CD4-positive, CD25-positive, alpha-beta regulatory T cell (primary cell): ENCODE measurements around the gene GRHL1. TPM values are rescaled to one million over a fixed set of nuclear protein-coding genes. Genes with fewer than 3 reads are reported as not detected.

Experiments
- ATAC-seq, 2 donors: fragments of 150-1000 bp; cut with Tn5 transposase; one replicate each; pipeline ENCODE4 v1.10.0; 2021; ENCODE audit warnings: low read depth in 2 of 2, moderate number of reproducible peaks in 2 of 2, moderate library complexity in 1 of 2
- DNase-seq, 3 donors: peaks; one replicate each; pipeline versions ENCODE4 v3.0.0 to v3.0.0-alpha.2; 2012 to 2022; ENCODE audit warnings: mixed read lengths in 1 of 3
- H3K27ac ChIP-seq: one replicate; pipeline ENCODE4 v1.7.0; 2013; ENCODE audit warnings: mild to moderate bottlenecking, low read length; ENCODE audit not compliant: insufficient read depth, poor library complexity, severe bottlenecking
- H3K27me3 ChIP-seq: one replicate; pipeline ENCODE4 v1.7.0; 2013; ENCODE audit warnings: low read length; ENCODE audit not compliant: control insufficient read depth, insufficient read depth
- H3K36me3 ChIP-seq: one replicate; pipeline ENCODE4 v1.7.0; 2013; ENCODE audit warnings: mild to moderate bottlenecking, low read length, moderate library complexity; ENCODE audit not compliant: control insufficient read depth, insufficient read depth
- H3K4me1 ChIP-seq: 2 replicates; pipeline ENCODE4 v1.7.0; 2013; ENCODE audit warnings: mild to moderate bottlenecking, low read length; ENCODE audit not compliant: insufficient read depth, control insufficient read depth, poor library complexity, severe bottlenecking
- H3K4me3 ChIP-seq: one replicate; pipeline ENCODE4 v1.7.0; 2013; ENCODE audit warnings: low read depth, mild to moderate bottlenecking, low read length, moderate library complexity
- H3K9me3 ChIP-seq, 2 experiments: 1 replicate in 1 of 2; 2 replicates in 1 of 2; pipeline ENCODE4 v1.7.0; 2013; ENCODE audit warnings: low read length in 2 of 2, mild to moderate bottlenecking in 1 of 2, moderate library complexity in 1 of 2; ENCODE audit not compliant: control insufficient read depth in 2 of 2
- H3K27ac Mint-ChIP-seq, 3 donors: one replicate each; pipeline ENCODE4 v1.8.0; 2020 to 2022; ENCODE audit warnings: mild to moderate bottlenecking in 3 of 3, mixed read lengths in 3 of 3, moderate library complexity in 2 of 3
- H3K27me3 Mint-ChIP-seq: one replicate; pipeline ENCODE4 v1.8.0; 2022; ENCODE audit warnings: mild to moderate bottlenecking, mixed read lengths
- H3K36me3 Mint-ChIP-seq: one replicate; pipeline ENCODE4 v1.8.0; 2020; ENCODE audit warnings: mixed read lengths
- H3K4me1 Mint-ChIP-seq, 4 donors: one replicate each; pipeline ENCODE4 v1.8.0; 2020 to 2022; ENCODE audit warnings: mixed read lengths in 4 of 4, mild to moderate bottlenecking in 1 of 4
- H3K4me3 Mint-ChIP-seq, 4 donors: one replicate each; pipeline ENCODE4 v1.8.0; 2020 to 2022; ENCODE audit warnings: mild to moderate bottlenecking in 4 of 4, mixed read lengths in 4 of 4, moderate library complexity in 3 of 4
- H3K9me3 Mint-ChIP-seq, 7 donors: one replicate each; pipeline ENCODE4 v1.8.0; 2020 to 2022; ENCODE audit warnings: mixed read lengths in 7 of 7, mild to moderate bottlenecking in 3 of 7, moderate library complexity in 2 of 7
- polyA plus RNA-seq, 4 donors: library from polyadenylated mRNA; unstranded; fragments of 300-500 nt; fragmentation: Illumina TruSeq; gene quantifications; one replicate each; pipeline ENCODE4 v1.2.3, GENCODE V29; 2021
- total RNA-seq: library from RNA; stranded (reverse); gene quantifications from one replicate; pipeline ENCODE4 v1.2.3, GENCODE V29; 2022

GRHL1 gene
- total and polyA plus RNA-seq, 5 donors from 2014 or later: 0.06 to 1.8 (median 0.24) TPM; not detected in 1

DNA sequence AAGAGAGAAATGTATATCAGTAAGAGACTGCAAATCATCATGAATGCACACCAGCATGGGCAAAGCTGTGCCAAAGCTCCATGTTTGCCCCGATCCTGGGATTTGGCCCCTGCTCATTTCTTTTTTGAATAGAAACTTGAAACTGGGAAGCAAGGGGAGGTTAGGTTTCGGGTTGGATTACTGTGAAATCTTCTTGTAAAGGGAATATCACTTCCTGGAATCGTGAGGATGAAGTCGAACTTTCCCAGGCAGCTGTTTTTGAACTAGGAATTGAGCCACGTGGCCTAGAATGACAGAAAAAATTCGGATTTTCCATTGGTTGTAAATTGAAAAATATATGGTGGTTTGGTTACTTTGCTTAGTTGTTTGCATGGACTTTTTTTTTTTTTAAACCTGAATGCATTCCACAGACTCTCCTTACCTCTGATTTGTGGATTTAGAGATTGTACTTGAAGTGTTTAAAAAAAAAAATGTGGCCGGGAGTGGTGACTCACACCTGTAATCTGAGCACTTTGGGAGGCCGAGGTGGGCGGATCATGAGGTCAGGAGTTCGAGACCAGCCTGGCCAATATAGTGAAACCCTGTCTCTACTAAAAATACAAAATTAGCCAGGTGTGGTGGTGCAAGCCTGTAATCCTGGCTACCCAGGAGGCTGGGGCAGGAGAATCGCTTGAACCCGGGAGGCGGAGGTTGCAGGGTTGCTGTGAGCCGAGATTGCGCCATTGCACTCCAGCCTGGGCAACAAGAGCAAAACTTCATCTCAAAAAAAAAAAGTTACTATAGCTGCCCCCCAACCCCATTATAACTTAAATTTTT is 32.1 kb downstream of the GRHL1 start:
- Mint-ChIP-seq H3K4me1 (peaks cover 4 to 20% (median 8%) of the 10 kb centered on the region in 4 donors), H3K9me3 (no peaks in the 10 kb centered on the region), H3K4me3 (no peak overlapping the region), H3K27me3 (peaks cover 6% of the 10 kb centered on the region), H3K36me3 (no peaks in the 10 kb centered on the region), H3K27ac (peak overlapping the region in 1 of 3 donors; percentile 24)
- H3K27ac ChIP-seq: no peak overlapping the region
- H3K4me1 ChIP-seq: peaks cover 11% of the 10 kb centered on the region
- H3K4me3 ChIP-seq: no peak overlapping the region
- H3K27me3 ChIP-seq: peaks cover 3% of the 10 kb centered on the region
- no peaks in the 10 kb centered on the region for H3K9me3 ChIP-seq
- DNase-seq (no peak), ATAC-seq (no peak)
- no peaks in the 10 kb centered on the region for H3K36me3 ChIP-seq

DNA sequence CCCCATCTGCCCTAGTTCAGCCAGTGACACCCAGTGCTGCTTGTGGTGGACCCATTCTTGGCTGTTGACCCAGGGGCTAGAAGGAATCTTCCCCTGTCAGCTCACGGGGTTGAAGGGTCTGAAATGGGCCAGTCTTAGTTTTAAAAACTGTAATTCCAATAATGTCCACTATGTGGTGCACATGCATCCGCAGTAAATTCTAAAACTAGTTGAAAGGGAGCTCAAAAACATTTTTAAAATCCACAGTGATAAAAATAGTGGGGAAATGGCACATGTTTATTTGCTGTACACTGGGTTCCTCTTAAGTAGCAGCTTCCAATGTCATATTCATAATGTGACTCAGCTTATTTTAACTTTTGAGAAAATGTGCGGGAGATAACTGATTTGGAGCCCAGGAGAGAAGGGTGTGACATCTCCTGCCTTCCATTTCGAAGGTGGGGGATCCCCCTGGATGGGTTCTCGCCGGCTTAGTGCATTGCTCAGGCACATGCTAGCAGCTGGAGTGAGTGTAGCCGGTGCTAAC is 32.8 kb downstream of the GRHL1 start:
- no peak overlapping the region for H3K4me3 ChIP-seq
- Mint-ChIP-seq H3K27ac (peak overlapping the region in 1 of 3 donors; percentile 24), H3K27me3 (peaks cover 5% of the 10 kb centered on the region), H3K9me3 (no peaks in the 10 kb centered on the region), H3K4me1 (peaks cover 4 to 20% (median 8%) of the 10 kb centered on the region in 4 donors), H3K36me3 (no peaks in the 10 kb centered on the region), H3K4me3 (no peak overlapping the region)
- peaks cover 11% of the 10 kb centered on the region for H3K4me1 ChIP-seq
- DNase-seq (peak in 2 of 3 donors; percentile 66 to 71), ATAC-seq (peak; percentile 68 to 82)
- H3K9me3 ChIP-seq: no peaks in the 10 kb centered on the region
- H3K27ac ChIP-seq: no peak overlapping the region
- H3K36me3 ChIP-seq: no peaks in the 10 kb centered on the region
- H3K27me3 ChIP-seq: peaks cover 3% of the 10 kb centered on the region

DNA sequence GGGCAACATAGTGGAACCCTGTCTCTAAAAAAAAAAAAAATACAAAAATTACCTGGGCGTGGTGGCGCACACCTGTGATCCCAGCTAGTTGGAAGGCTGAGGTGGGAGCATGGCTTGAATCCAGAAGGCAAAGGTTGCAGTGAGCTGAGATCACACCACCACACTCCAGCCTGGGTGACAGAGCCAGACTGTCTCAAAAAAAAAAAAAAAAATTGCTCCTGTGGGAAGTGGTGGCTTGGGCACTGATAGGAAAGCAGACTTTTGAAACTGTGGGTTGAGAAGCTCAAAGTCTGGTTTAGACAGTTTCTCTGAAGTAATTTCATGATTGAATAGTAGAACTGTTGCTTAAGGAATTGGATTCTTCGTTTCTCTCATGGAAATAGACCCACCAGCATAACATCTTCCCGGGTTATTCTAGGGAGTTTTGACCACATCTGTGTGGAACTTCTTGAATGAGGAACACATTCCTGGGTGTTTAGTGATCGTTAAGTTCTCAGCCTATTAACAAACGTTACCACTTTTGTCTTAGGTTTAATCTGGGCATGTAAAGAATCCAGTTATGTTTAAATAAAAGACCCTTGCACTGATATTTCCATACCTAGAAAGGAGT is 33.5 kb downstream of the GRHL1 start:
- Histone ChIP-seq H3K9me3 (no peaks in the 10 kb centered on the region), H3K27me3 (peaks cover 3% of the 10 kb centered on the region), H3K27ac (no peak overlapping the region), H3K4me1 (peaks cover 8% of the 10 kb centered on the region), H3K4me3 (no peak overlapping the region), H3K36me3 (no peaks in the 10 kb centered on the region)
- H3K9me3 Mint-ChIP-seq: no peaks in the 10 kb centered on the region
- peaks cover 5% of the 10 kb centered on the region for H3K27me3 Mint-ChIP-seq
- peak overlapping the region in 1 of 3 donors; percentile 66 for H3K27ac Mint-ChIP-seq
- DNase-seq (no peak), ATAC-seq (no peak)
- no peaks in the 10 kb centered on the region for H3K36me3 Mint-ChIP-seq
- H3K4me3 Mint-ChIP-seq: no peak overlapping the region
- peaks cover 4 to 16% (median 6%) of the 10 kb centered on the region in 4 donors for H3K4me1 Mint-ChIP-seq

DNA sequence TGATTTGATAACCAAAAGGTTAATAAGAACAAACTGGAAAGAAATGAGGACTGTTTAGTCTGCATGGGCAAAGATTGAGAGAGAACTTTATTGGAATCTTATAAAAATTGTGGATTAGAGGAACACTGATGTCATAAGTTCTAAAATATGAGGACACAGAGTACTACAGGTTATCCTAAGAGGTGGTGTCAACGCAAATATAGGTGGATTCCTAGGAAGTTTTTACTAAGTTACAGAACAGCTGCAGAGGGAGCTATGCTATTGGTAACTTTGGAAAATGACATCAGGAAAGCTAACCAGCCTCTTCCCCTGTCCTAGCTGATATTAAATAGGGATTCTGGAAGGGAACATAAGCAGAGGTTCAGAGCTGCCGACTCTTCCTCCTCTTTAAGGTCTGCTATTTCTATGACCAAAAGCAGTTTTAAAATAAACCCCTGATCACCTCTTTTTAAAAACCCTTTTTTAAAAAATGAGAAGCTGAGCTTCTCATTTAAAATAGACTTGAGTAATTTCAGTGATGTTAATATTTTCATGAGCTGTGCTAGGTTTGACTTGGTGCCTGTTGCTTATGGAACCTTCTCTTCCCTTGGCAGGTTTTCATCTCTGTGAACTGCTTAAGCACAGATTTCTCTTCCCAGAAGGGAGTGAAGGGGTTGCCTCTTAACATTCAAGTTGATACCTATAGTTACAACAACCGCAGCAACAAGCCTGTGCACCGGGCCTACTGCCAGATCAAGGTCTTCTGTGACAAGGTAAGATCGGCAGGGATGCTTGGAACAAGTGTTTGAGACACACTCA is 34.2 kb downstream of the GRHL1 start:
- H3K4me3 ChIP-seq: no peak overlapping the region
- H3K4me3 Mint-ChIP-seq: no peak overlapping the region
- peaks cover under 1% of the 10 kb centered on the region for H3K27me3 Mint-ChIP-seq
- ATAC-seq (no peak), DNase-seq (no peak)
- H3K4me1 ChIP-seq: peaks cover 6% of the 10 kb centered on the region
- H3K27me3 ChIP-seq: peaks cover 3% of the 10 kb centered on the region
- no peaks in the 10 kb centered on the region for H3K9me3 Mint-ChIP-seq
- H3K4me1 Mint-ChIP-seq: peaks cover 4 to 13% (median 5%) of the 10 kb centered on the region in 4 donors
- no peak overlapping the region for H3K27ac Mint-ChIP-seq
- no peak overlapping the region for H3K27ac ChIP-seq
- no peaks in the 10 kb centered on the region for H3K9me3 ChIP-seq
- H3K36me3 ChIP-seq: no peaks in the 10 kb centered on the region
- H3K36me3 Mint-ChIP-seq: no peaks in the 10 kb centered on the region

DNA sequence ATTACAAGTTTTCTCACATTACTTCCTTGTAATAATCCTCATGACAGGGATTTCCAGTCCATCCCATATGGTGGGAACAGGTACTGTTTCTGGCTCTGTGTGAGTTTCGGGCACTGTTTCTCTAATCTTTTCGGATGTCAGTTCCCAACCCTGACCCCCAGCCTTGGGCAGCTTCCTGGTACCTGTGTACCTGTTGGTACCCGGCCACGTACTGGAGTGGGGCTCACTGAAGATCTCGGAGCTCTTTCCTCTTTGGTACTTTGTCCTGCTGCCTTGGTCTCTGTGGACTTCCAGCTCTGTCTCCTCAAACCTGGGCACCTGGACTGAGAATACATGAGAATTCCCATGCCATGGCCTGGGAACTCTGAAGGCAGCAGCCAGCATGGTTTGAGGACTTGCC is 36.8 kb downstream of the GRHL1 start:
- no peaks in the 10 kb centered on the region for H3K36me3 Mint-ChIP-seq
- H3K4me3 Mint-ChIP-seq: no peak overlapping the region
- H3K27ac ChIP-seq: no peak overlapping the region
- H3K27me3 ChIP-seq: no peaks in the 10 kb centered on the region
- peaks cover 5 to 16% (median 7%) of the 10 kb centered on the region in 4 donors for H3K4me1 Mint-ChIP-seq
- no peaks in the 10 kb centered on the region for H3K9me3 Mint-ChIP-seq
- no peak for ATAC-seq
- H3K36me3 ChIP-seq: no peaks in the 10 kb centered on the region
- H3K27me3 Mint-ChIP-seq: no peaks in the 10 kb centered on the region
- H3K9me3 ChIP-seq: no peaks in the 10 kb centered on the region
- peak overlapping the region in 1 of 3 donors; percentile 55 for H3K27ac Mint-ChIP-seq
- H3K4me1 ChIP-seq: peaks cover 7% of the 10 kb centered on the region
- no peak overlapping the region for H3K4me3 ChIP-seq
- no peak for DNase-seq

DNA sequence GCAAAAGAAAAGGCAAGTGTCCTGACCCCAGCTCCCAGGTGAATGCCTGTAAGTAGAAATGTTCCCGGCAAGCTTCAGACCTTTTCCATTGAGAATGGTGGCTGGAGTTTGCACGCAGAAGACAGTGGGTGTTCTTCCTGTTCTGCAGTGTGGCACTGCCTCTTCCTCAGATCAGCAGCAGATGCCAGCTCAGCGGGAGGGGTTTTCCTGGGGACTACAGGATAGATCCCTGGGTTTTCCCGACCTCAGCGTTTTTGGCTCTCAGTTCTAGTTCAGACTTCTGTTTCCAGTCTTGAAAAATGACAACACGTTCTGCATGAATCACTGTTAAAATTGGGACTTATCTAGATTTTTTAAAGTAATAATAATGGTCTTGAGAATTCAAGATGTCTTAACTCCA is 39.2 kb downstream of the GRHL1 start:
- H3K4me3 ChIP-seq: no peak overlapping the region
- H3K9me3 Mint-ChIP-seq: no peaks in the 10 kb centered on the region
- H3K27me3 Mint-ChIP-seq: no peaks in the 10 kb centered on the region
- ATAC-seq (no peak), DNase-seq (no peak)
- H3K36me3 ChIP-seq: no peaks in the 10 kb centered on the region
- no peak overlapping the region for H3K27ac Mint-ChIP-seq
- no peaks in the 10 kb centered on the region for H3K27me3 ChIP-seq
- H3K27ac ChIP-seq: no peak overlapping the region
- H3K4me1 Mint-ChIP-seq: peaks cover 8 to 16% (median 9%) of the 10 kb centered on the region in 4 donors
- peaks cover 10% of the 10 kb centered on the region for H3K4me1 ChIP-seq
- no peaks in the 10 kb centered on the region for H3K9me3 ChIP-seq
- no peaks in the 10 kb centered on the region for H3K36me3 Mint-ChIP-seq
- H3K4me3 Mint-ChIP-seq: no peak overlapping the region

DNA sequence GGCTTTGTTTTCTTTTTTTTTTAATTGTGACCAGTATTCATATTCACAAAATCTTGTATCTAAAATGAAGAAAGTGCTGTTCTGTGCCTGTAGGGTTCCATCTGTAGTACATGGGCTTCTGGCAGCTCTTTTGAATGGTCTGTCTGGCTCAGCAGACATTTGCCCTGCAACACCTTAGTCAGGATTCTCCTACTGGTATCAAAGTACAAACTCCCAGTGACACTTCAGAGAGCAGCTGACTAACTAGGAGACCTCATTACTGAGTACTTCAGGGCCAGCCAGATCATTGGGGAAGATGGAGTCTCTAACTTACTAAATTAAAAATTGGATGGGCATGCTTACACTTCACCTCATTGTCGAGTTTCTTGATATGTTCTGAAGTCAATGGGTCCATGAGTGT is 39.7 kb downstream of the GRHL1 start:
- Histone ChIP-seq H3K9me3 (no peaks in the 10 kb centered on the region), H3K27ac (no peak overlapping the region), H3K4me3 (no peak overlapping the region), H3K27me3 (no peaks in the 10 kb centered on the region), H3K4me1 (peaks cover 10% of the 10 kb centered on the region), H3K36me3 (no peaks in the 10 kb centered on the region)
- Mint-ChIP-seq H3K9me3 (no peaks in the 10 kb centered on the region), H3K36me3 (no peaks in the 10 kb centered on the region), H3K4me3 (peak overlapping the region in 1 of 4 donors; percentile 68), H3K4me1 (peaks cover 8 to 21% (median 9%) of the 10 kb centered on the region in 4 donors), H3K27ac (no peak overlapping the region), H3K27me3 (no peaks in the 10 kb centered on the region)
- DNase-seq (no peak), ATAC-seq (no peak)
